ENCODE measurements around the gene BCO1.

BCO1 gene

DNA sequence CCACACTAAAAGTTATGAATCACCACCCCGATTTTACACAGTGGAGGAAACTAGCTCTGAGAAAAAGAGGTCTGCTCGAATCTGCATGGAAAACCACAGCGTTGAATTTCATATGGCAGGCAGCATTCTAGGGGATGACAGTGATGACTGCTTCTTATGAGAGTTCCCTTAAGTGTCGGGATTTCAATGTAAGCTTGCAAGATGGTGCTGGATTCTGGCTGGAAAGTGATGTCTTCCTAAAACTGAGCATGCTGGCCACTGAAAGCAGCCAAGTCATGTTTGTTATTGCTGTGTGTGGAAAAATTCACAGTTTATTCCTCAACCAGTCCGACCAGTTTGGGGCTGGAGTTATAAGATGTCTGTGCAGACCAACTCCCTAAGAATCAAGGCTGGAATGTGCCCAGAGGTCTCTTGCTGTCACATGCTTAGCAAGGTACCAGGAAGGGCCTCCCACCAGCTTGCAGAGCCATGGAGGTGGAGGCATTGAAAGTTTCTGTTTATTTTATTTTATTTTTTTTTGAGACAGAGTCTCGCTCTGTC lies 39.1 kb downstream of the BCO1 start:
- no peak for DNase-seq

- DNase-seq: no peak
Measured at GRCh38 chr16:81278526-81278925, 40.0 kb downstream of the BCO1 start.

GRCh38 chr16:81279392-81279791 lies 40.9 kb downstream of the BCO1 start:
- no peak for DNase-seq

DNA sequence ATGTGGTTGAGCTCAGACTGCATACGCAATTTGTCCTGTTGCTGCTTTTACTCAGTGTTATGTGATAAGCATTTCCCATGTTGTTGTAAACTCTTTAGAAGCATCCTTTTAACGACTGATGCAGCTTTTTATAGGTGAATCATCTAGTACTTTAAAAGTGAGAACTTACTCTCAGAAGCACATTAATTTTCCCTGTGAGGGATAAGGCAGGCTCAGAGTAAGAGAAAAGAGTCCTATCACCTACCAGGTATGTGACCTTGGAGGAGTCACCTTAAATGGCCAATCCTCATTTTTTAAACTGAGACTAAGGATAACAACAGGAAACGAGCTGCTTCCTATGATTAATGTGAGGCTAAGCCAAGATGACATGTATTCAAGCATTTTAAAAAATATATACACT lies 41.9 kb downstream of the BCO1 start:
- DNase-seq: no peak

- DNase-seq: no peak
Measured at GRCh38 chr16:81283044-81283443, 44.6 kb downstream of the BCO1 start.

- DNase-seq: no peak
Measured at GRCh38 chr16:81284995-81285600, 46.6 kb downstream of the BCO1 start.

DNA sequence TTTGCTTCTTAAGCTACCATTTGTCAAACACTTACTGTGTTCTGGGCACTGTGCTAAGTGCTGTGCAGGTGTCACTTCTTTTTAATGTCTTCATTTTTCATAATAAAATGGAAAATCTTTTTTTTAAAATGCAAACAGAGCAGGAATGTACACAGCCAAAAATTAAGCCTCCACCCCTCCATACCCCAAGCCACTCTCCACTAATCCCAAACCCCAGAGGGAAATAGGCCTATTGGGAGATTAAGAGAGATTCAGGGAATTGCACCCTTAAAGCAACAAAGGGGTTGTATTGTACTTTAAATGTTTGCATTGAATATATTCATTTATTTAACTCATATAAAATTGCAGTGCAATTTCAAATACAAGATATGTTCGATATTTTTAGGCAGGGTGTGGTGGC lies 47.7 kb downstream of the BCO1 start:
- DNase-seq: no peak

DNA sequence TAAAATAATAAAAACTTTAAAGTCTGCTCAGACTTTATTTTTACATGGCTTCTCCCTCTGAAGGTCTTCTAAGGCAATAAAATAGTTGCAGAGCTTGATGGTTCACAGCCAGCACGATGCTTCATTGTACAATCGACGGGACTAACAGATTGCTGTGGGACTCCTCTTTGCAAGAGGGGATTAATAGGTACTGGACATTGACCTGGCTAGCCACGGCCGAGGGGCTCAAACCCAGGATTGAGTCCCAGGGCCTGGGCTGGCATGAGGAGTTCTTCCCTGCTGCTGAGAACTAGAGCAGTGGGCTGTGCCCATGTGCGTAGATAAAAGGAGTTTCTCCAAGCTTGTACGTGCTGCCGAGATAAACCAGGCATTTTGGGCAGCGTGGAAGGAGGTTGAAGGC lies 52.6 kb downstream of the BCO1 start:
- no peak for DNase-seq

DNA sequence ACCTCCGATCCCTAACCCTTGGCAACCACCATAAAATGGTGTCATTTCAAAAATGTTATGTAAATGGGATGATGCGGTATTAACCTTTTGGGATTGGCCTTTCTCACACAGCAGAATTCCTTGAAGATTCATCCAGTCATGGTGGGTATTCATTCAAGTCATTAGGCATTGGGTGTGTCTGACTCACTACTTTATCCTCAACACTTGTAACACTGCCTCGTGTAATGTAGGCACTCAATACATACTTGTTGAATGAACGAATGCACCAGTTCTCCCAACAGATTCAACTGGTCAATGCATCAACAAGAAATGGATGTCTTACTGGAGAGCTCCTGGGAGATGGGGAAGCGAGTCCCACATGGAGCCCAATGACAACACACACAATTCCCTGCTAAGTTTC lies 54.4 kb downstream of the BCO1 start:
- DNase-seq: no peak

GRCh38 chr16:81293909-81294802 lies 55.7 kb downstream of the BCO1 start:
- DNase-seq: no peak

GRCh38 chr16:81296631-81297030 lies 58.1 kb downstream of the BCO1 start:
- no peak for DNase-seq

GRCh38 chr16:81307770-81308169 lies 69.3 kb downstream of the BCO1 start:
- no peak for DNase-seq

DNA sequence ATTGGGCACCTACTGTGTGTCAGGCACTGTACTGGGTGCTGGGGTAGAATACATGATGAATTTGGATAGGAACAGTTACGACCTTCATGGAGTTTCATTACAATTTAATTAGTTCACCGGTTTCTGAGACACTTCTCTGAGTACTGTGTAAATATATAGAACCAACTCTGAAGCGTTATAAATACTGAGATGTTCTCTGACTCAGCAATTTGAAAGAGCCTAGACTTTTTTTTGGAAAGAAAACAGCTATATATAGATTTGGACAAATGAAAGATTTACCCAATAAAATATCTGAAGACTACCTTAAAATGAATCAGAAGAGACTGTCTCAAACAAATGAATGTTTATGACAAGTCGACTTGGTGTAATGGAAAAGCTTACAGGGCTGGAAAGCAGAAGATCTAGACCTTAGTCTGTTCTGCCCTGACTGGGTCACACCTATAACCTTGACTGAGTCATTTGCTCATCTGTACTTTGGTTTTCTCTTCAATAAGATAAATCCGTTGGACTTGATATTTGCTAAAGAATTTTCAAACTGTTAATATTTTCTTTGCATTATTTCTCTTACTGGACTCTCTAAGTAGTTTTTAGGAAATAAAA lies 71.7 kb downstream of the BCO1 start:
- DNase-seq: no peak

- DNase-seq: no peak
Measured at GRCh38 chr16:81311762-81312161, 73.3 kb downstream of the BCO1 start.

DNA sequence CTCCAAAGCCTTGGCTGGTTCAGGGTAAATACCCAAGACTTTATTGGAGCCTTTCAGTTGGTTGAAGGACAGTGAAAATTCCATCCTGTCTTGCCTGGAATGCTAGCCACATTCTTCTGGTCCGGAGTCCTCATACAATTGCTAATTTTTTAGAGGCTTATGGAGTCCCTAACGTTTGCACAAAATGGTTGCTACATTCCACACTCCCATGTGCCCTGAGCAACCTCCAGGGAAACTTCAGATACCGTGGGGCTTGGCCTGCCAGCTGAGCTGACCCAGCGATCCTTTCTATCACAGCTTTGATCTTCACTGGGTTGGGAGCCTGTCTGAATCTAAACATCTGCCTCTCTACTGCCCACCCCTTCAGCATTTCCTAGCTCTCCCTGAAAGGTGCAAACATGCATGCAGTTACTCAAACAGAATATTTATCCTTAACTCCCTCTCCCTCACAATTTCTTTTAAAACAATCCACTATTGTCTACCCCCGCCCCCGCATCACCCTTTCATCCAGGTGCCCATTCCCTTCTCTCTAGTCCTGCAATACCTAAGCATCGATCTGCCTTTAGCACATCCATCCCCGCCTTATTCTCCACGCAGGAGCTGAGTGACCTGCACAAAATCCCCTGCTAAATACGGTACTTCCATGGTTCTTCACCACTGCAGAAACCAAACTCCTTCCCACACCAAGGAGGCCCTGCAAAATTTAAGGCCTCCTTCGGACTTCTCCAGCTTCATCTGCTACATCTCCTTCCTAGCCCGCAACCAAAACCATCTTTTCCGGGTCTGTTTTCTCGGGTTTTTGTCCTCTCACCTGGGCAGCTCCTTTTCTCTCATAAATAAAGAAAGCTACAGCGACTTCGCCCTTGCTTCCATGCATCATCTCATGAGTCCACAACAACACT lies 75.5 kb downstream of the BCO1 start:
- DNase-seq: no peak

- peak; percentile 91 for DNase-seq
Measured at GRCh38 chr16:81314603-81315270, 76.2 kb downstream of the BCO1 start, which contains the start of gene GAN. GAN (plus strand) TSS chr16:81314962; CDS start chr16:81315114, 152 bp downstream.

DNA sequence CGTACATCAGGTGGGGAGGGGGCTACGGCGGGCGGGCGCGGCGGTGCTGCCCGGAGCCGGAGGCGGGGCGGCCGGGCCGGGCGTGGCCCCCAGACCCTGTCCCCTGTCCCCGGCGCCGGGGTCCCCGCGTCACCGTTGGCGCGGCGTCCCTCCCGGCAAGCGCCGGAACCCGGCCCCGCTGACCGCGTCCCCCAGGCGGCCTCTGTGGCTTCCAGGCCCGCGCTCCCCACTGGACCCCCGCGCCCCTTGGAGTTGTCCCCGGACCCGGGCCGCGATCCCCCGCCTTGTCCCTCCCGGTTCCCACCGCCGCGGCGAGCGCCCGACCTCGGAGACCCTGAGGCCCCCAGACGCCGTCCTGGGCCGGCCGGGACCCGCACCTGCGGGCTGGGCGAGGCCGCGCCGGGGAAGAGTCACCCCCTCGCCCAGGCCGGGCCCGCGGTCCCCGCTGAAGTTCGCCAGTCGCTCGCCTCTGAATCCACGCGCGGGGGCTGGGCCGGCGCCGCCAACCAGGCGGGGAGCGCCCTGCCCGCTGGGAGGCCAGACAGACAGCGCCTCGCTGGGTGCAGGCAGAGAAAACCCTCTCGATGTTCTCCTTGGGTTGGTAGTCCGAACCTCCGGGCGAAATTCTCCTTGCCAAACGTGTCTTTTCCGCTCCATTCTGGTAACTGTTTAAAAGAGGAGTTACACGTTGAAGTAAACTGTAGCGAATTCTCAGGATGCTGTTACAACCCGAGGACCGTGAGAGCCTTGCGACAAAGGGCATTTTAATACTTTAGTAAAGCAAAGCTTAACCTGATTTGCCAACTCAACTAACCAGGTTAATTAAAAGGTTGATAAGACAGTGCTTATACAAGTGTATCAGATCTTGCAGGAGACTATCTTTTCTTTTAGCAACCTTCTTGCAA lies 77.0 kb downstream of the BCO1 start:
- peak; percentile 20 for DNase-seq

- DNase-seq: no peak
Measured at GRCh38 chr16:81316176-81316496, 77.6 kb downstream of the BCO1 start.

DNA sequence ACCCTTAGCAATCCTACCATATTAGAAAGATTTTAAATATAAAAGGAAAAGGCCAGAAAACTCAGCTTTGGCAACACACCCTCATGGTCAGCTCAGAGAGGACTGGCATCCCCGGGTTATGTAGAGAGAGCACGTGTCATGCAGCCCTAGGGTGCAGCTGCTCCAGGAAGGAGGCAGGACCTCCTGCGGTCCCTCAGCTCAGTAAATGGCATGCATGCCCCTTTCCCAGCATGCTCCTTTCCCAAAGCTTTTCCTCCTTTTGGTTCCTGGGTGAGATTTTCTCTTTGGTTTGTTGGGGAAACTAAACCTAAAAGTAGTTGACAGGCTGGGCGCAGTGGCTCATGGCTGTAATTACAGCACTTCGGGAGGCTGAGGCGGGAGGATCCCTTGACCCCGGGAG lies 80.2 kb downstream of the BCO1 start:
- DNase-seq: no peak

DNA sequence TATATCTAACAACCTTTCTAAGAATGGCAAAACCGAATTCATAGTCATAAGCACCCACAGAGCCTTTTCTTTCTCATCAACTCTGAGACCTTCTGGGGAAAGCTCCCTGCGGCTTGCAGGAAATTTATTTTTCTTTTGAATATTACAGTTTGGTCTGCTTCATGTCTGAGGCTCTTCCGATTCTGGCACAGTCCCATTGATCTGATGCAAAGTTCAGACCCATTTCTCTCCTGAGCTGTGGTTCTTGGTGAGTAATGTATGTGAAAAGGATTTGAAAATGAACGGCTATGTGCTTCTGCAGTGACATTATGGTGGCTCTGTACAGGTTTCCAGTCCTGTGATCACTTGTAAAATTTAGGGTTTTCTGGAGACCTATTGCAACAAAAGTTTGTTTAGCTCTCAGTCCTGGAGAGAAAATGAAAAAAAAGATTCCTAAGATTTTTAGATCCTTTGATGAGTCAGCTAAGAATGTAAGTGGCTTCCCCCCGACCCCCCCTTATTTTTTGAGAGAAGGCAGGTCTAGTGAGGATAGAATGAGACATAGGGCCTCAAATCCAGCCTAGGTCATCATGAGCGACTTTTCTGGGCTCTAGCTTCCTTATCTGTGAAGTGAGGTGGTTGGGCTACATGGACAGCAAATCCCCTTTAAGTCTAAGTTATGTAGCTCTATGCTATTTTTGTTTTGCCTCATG lies 80.9 kb downstream of the BCO1 start:
- no peak for DNase-seq
